ENCODE results near the gene CD79A.
"Not testable (repeated sequence)": the region's sequence is repeated elsewhere in the genome, so short reads cannot be mapped to it uniquely, and the experiment has no call there.

Gene CD79A

GRCh38 chr19:41866284-41866683, 10.8 kb upstream of the CD79A start:
- DNase-seq (ENCODE audit: insufficient read length) = no peak
- TF ChIP-seq TAF1 (IDR thresholded peaks at IDR 0.05; ENCODE audit: borderline replicate concordance, low read depth, low read length) = no peak
- peak; percentile 61 for TF ChIP-seq POLR2AphosphoS5 (IDR thresholded peaks at IDR 0.05; ENCODE audit: low read depth, low read length)
- TF ChIP-seq POLR2A (IDR thresholded peaks at IDR 0.05; ENCODE audit: low read depth, low read length) = peak; percentile 13; the same call in 1 of the 2 replicates
- no peak for FAIRE-seq

- DNase-seq (ENCODE audit: insufficient read length) (no peak), FAIRE-seq (no peak)
Observed at GRCh38 chr19:41868120-41868988, 8.7 kb upstream of the CD79A start.

GRCh38 chr19:41868989-41869300, 8.1 kb upstream of the CD79A start:
- DNase-seq (ENCODE audit: insufficient read length) (no peak), FAIRE-seq (no peak)
- TF ChIP-seq POLR2AphosphoS5 (IDR thresholded peaks at IDR 0.05; ENCODE audit: low read depth, low read length) = no peak
- TF ChIP-seq POLR2A (IDR thresholded peaks at IDR 0.05; ENCODE audit: low read depth, low read length) = no peak

More at GRCh38 chr19:41868120-41868988, 8.7 kb upstream of the CD79A start:
- TF ChIP-seq POLR2AphosphoS5 (IDR thresholded peaks at IDR 0.05; ENCODE audit: low read depth, low read length) (peak; percentile 72; the same call in 1 of the 2 replicates), POLR2A (IDR thresholded peaks at IDR 0.05; ENCODE audit: low read depth, low read length) (no peak; the same call in 1 of the 2 replicates)

GRCh38 chr19:41869374-41869955, 7.6 kb upstream of the CD79A start:
- TF ChIP-seq POLR2A (IDR thresholded peaks at IDR 0.05; ENCODE audit: low read depth, low read length) (peak; percentile 14; the same call in 1 of the 2 replicates), POLR2AphosphoS5 (IDR thresholded peaks at IDR 0.05; ENCODE audit: low read depth, low read length) (peak; percentile 32; the same call in 1 of the 2 replicates), TAF1 (IDR thresholded peaks at IDR 0.05; ENCODE audit: borderline replicate concordance, low read depth, low read length) (no peak)
- FAIRE-seq (no peak), DNase-seq (ENCODE audit: insufficient read length) (no peak)

- TF ChIP-seq POLR2A (IDR thresholded peaks at IDR 0.05; ENCODE audit: low read depth, low read length) (peak; percentile 40; the same call in 1 of the 2 replicates), POLR2AphosphoS5 (IDR thresholded peaks at IDR 0.05; ENCODE audit: low read depth, low read length) (0 out of 2 replicates have a peak, but pooled peaks have one; percentile 47), TAF1 (IDR thresholded peaks at IDR 0.05; ENCODE audit: borderline replicate concordance, low read depth, low read length) (no peak)
- DNase-seq (ENCODE audit: insufficient read length) = no peak
- no peak for FAIRE-seq
Observed at GRCh38 chr19:41870401-41870873, 6.6 kb upstream of the CD79A start.

- TF ChIP-seq POLR2A (IDR thresholded peaks at IDR 0.05; ENCODE audit: low read depth, low read length) = peak; percentile 81
- no peak for TF ChIP-seq TAF1 (IDR thresholded peaks at IDR 0.05; ENCODE audit: borderline replicate concordance, low read depth, low read length)
- TF ChIP-seq POLR2AphosphoS5 (IDR thresholded peaks at IDR 0.05; ENCODE audit: low read depth, low read length) = peak; percentile 98
- DNase-seq (ENCODE audit: insufficient read length) = peak; percentile 81
- FAIRE-seq = peak; percentile 97
Observed at GRCh38 chr19:41871573-41872383, 5.3 kb upstream of the CD79A start.

GRCh38 chr19:41872384-41872774, 4.7 kb upstream of the CD79A start:
- FAIRE-seq = peak; percentile 54
- TF ChIP-seq POLR2A (IDR thresholded peaks at IDR 0.05; ENCODE audit: low read depth, low read length) (no peak), POLR2AphosphoS5 (IDR thresholded peaks at IDR 0.05; ENCODE audit: low read depth, low read length) (no peak)

GRCh38 chr19:41872775-41873647, 4.1 kb upstream of the CD79A start:
- no peak for TF ChIP-seq TAF1 (IDR thresholded peaks at IDR 0.05; ENCODE audit: borderline replicate concordance, low read depth, low read length)
- peak; percentile 42; the same call in 1 of the 2 replicates for TF ChIP-seq POLR2A (IDR thresholded peaks at IDR 0.05; ENCODE audit: low read depth, low read length)
- peak; percentile 72 for TF ChIP-seq POLR2AphosphoS5 (IDR thresholded peaks at IDR 0.05; ENCODE audit: low read depth, low read length)
- DNase-seq (ENCODE audit: insufficient read length) (no peak), FAIRE-seq (peak; percentile 75)

More at GRCh38 chr19:41872384-41872774, 4.7 kb upstream of the CD79A start:
- no peak for DNase-seq (ENCODE audit: insufficient read length)

- DNase-seq (ENCODE audit: insufficient read length); FAIRE-seq: not testable (repeated sequence)
Observed at GRCh38 chr19:41875973-41876372, 1.1 kb upstream of the CD79A start.

GRCh38 chr19:41877916-41878905, 1.1 kb downstream of the CD79A start:
- FAIRE-seq = no peak

More at GRCh38 chr19:41877916-41878905, 1.1 kb downstream of the CD79A start:
- DNase-seq (ENCODE audit: insufficient read length) = no peak
- peak; percentile 89 for TF ChIP-seq POLR2AphosphoS5 (IDR thresholded peaks at IDR 0.05; ENCODE audit: low read depth, low read length)
- peak; percentile 77; the same call in 1 of the 2 replicates for TF ChIP-seq TAF1 (IDR thresholded peaks at IDR 0.05; ENCODE audit: borderline replicate concordance, low read depth, low read length)
- peak; percentile 83 for TF ChIP-seq POLR2A (IDR thresholded peaks at IDR 0.05; ENCODE audit: low read depth, low read length)

Data from GM12892 (cell line).